Endodermal cell (in vitro differentiated cells): ENCODE measurements around the gene ARL14. TPM values are rescaled to one million over a fixed set of nuclear protein-coding genes. Genes with fewer than 3 reads are reported as not detected.

Experiments
- DNase-seq: peaks from one replicate; pipeline ENCODE4 v3.0.0-alpha.2; 2017
- H3K27ac ChIP-seq: 2 replicates; pipeline ENCODE4 v1.5.1; 2013; ENCODE audit warnings: mild to moderate bottlenecking, low read depth, low read length, moderate library complexity
- H3K27me3 ChIP-seq: 2 replicates; pipeline ENCODE4 v1.6.1; 2013; ENCODE audit warnings: mild to moderate bottlenecking, low read length, moderate library complexity; ENCODE audit not compliant: insufficient read depth, control insufficient read depth, poor library complexity, severe bottlenecking
- H3K36me3 ChIP-seq: 2 replicates; pipeline ENCODE4 v1.7.0; 2013; ENCODE audit warnings: mild to moderate bottlenecking, low read length, moderate library complexity; ENCODE audit not compliant: control insufficient read depth, insufficient read depth
- H3K4me1 ChIP-seq: one replicate; pipeline ENCODE4 v1.7.0; 2013; ENCODE audit warnings: low read length; ENCODE audit not compliant: control insufficient read depth, insufficient read depth
- H3K4me3 ChIP-seq: 2 replicates; pipeline ENCODE4 v1.5.1; 2013; ENCODE audit warnings: mild to moderate bottlenecking, low read length, moderate library complexity
- H3K9ac ChIP-seq: 2 replicates; pipeline ENCODE4 v1.6.1; 2013; ENCODE audit warnings: mild to moderate bottlenecking, low read length, moderate library complexity; ENCODE audit not compliant: poor library complexity, severe bottlenecking; ENCODE audit errors: extremely low read depth
- H3K9me3 ChIP-seq: 2 replicates; pipeline ENCODE4 v1.6.1; 2013; ENCODE audit warnings: mild to moderate bottlenecking, low read length, moderate library complexity; ENCODE audit not compliant: control insufficient read depth
- H3K27ac Mint-ChIP-seq: 2 replicates; pipeline ENCODE4 v1.8.0; 2020; ENCODE audit warnings: mixed read lengths
- H3K27me3 Mint-ChIP-seq: 2 replicates; pipeline ENCODE4 v1.8.0; 2021; ENCODE audit warnings: mild to moderate bottlenecking, mixed read lengths; ENCODE audit not compliant: insufficient read depth
- H3K36me3 Mint-ChIP-seq: 2 replicates; pipeline ENCODE4 v1.8.0; 2020; ENCODE audit warnings: low read depth, mixed read lengths
- H3K4me1 Mint-ChIP-seq: 2 replicates; pipeline ENCODE4 v1.8.0; 2020; ENCODE audit warnings: mixed read lengths
- H3K4me3 Mint-ChIP-seq: 2 replicates; pipeline ENCODE4 v1.8.0; 2020; ENCODE audit warnings: mild to moderate bottlenecking, moderate library complexity, mixed read lengths
- H3K9me3 Mint-ChIP-seq: 2 replicates; pipeline ENCODE4 v1.8.0; 2020; ENCODE audit warnings: mild to moderate bottlenecking, mixed read lengths
- CTCF ChIP-seq: fragments of 200-600 bp; sonication (generic); conservative IDR thresholded peaks from 2 replicates; pipeline ENCODE4 v1.5.0; 2021; ENCODE audit warnings: antibody characterized with exemption, mild to moderate bottlenecking
- WGBS, 2 experiments: methylation state at CpG; one replicate each; pipeline versions ENCODE4 v1.1.5 to v1.1.7; 2013; ENCODE audit warnings: missing lambda C conversion rate in 2 of 2, mixed read lengths in 1 of 2; ENCODE audit not compliant: insufficient coverage in 1 of 2, insufficient read length in 1 of 2; 5-methylcytosine and 5-hydroxymethylcytosine counted together
- total RNA-seq, 2 donors: library from RNA; stranded (reverse); fragmentation: NEBNext Ultra II Directional in 1 of 2; extraction: Animal tissue kit (Norgen Biotek cat#: 25700) in 1 of 2; gene quantifications; 2 replicates in 1 of 2; 3 replicates in 1 of 2; pipeline ENCODE4 v1.2.1, GENCODE V29; 2021

ARL14 gene
- total RNA-seq, 2 donors from 2014 or later: not detected

- no peaks in the 10 kb centered on the region for H3K9me3 Mint-ChIP-seq
- H3K4me1 Mint-ChIP-seq: peaks cover 25% of the 10 kb centered on the region
- 92 to 95% methylated on average over 4 to 6 of the region's 6 CpGs for WGBS, 2 experiments
- Histone ChIP-seq H3K36me3 (no peaks in the 10 kb centered on the region), H3K4me1 (peaks cover 8% of the 10 kb centered on the region), H3K4me3 (no peak overlapping the region), H3K9me3 (no peaks in the 10 kb centered on the region), H3K27me3 (peaks cover 70% of the 10 kb centered on the region), H3K27ac (no peak overlapping the region), H3K9ac (no peak overlapping the region)
- no peaks in the 10 kb centered on the region for H3K36me3 Mint-ChIP-seq
- H3K27me3 Mint-ChIP-seq: peaks cover 86% of the 10 kb centered on the region
- DNase-seq: no peak
- TF ChIP-seq CTCF: no peak
- no peak overlapping the region for H3K27ac Mint-ChIP-seq
- no peak overlapping the region for H3K4me3 Mint-ChIP-seq
These were observed 5.7 kb upstream of the ARL14 start for GRCh38 chr3:160671231-160671630.

- 95 to 100% methylated on average over 2 of the region's 2 CpGs for WGBS, 2 experiments
- Histone ChIP-seq H3K4me1 (peaks cover 5% of the 10 kb centered on the region), H3K4me3 (no peak overlapping the region), H3K36me3 (no peaks in the 10 kb centered on the region), H3K27ac (no peak overlapping the region), H3K9me3 (no peaks in the 10 kb centered on the region), H3K27me3 (peaks cover 70% of the 10 kb centered on the region), H3K9ac (no peak overlapping the region)
- H3K36me3 Mint-ChIP-seq: no peaks in the 10 kb centered on the region
- no peak overlapping the region for H3K27ac Mint-ChIP-seq
- TF ChIP-seq CTCF: no peak
- H3K4me3 Mint-ChIP-seq: no peak overlapping the region
- H3K27me3 Mint-ChIP-seq: peaks cover 84% of the 10 kb centered on the region
- H3K9me3 Mint-ChIP-seq: no peaks in the 10 kb centered on the region
- no peak for DNase-seq
- H3K4me1 Mint-ChIP-seq: peaks cover 25% of the 10 kb centered on the region
These were observed 5.0 kb upstream of the ARL14 start for GRCh38 chr3:160671995-160672394.

GRCh38 chr3:160673188-160673587 is 3.8 kb upstream of the ARL14 start:
- Mint-ChIP-seq H3K27ac (no peak overlapping the region), H3K9me3 (no peaks in the 10 kb centered on the region)

More at GRCh38 chr3:160673188-160673587, 3.8 kb upstream of the ARL14 start:
- peaks cover 4% of the 10 kb centered on the region for H3K4me1 ChIP-seq
- Mint-ChIP-seq H3K27me3 (peaks cover 87% of the 10 kb centered on the region), H3K4me3 (no peak overlapping the region), H3K4me1 (peaks cover 32% of the 10 kb centered on the region), H3K36me3 (no peaks in the 10 kb centered on the region)
- no peak overlapping the region for H3K4me3 ChIP-seq
- 96 to 100% methylated on average over 1 of the region's 1 CpG for WGBS, 2 experiments
- H3K36me3 ChIP-seq: no peaks in the 10 kb centered on the region
- no peaks in the 10 kb centered on the region for H3K9me3 ChIP-seq
- peaks cover 81% of the 10 kb centered on the region for H3K27me3 ChIP-seq
- DNase-seq: no peak
- no peak for TF ChIP-seq CTCF
- no peak overlapping the region for H3K9ac ChIP-seq
- no peak overlapping the region for H3K27ac ChIP-seq
